NCI-H1694 treated with DMSO at 0.1 percent for 48 hours (cell line): Measurements from ENCODE around the gene SSPN.

Experiments used
- DNase-seq: peaks from one replicate; lab custom pipeline; 2025; lab: John Stamatoyannopoulos, UW

The SSPN gene

DNA sequence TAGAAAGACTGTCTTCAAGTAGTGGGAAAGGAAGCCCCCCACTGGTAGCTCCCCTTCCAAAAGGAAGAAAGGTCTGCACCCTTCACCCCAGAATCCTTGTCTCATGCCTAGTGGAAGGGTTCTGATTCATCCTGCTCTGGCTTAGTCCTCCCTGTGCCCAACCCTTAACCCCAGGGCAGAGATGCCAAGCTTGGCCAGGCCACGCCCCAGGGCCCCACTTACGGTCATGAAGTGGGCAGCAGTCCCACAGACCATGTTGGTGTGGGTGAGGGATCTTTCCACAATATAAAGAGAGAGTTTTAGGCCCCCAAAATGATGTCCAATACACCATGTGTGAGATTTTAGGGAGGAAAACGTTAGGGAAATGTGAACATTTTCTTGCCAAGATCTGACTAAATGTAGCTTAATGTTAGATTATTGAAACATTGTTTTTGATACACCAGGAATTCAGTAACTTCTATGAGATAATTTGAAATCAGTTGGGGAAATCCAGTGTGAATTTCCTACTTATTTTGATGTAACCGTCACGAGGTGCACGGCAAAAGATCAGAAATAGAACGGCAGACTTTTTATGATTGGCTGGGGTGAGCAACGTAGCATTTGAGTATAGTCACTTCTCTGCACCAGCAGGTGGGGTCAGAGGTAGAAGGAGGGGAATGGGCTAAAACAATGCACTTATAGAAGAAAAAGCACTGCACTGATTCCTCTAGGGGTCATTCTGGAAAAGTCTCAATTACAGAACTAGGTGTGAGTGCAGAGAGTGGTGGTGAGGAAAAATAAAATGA lies 8.2 kb upstream of the SSPN start:
- DNase-seq, result no peak

DNA sequence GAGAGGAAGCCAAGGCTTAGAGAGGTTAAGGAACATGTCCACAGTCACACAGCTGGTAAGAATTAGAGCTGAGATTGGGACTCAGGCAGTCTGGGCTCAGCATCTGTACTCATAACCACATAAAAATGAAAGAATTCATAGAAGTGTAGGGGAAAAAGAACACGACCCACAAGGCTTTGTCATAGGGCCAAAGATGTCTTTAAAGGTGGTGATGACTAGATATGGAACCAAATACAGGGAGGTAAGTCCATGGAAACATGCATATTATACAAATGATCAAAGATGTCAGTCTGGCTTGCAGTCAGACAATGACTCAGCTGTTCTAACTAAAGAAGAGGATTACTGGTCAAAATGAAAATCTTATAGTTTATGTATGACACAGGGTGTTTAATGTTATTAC lies 7.2 kb upstream of the SSPN start:
- DNase-seq, result no peak

DNA sequence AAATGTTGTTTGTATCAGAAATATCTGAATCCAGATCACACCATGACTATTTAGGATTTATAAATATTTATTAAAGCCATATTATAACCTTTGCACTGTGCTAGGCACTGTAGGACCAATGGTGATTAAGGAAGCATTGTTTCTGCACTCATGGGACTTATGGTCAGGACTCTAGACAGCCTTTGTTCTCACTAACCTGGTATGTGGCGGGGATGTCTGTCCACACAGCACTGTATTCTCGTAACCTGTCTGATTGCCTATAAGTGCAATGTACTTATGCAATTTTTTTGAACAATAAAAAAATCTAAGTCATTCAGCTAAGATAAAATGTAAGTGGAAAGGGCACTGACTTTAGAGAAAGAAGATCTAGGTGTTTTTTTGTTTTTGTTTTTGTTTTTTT lies 6.7 kb upstream of the SSPN start:
- DNase-seq, result no peak

DNA sequence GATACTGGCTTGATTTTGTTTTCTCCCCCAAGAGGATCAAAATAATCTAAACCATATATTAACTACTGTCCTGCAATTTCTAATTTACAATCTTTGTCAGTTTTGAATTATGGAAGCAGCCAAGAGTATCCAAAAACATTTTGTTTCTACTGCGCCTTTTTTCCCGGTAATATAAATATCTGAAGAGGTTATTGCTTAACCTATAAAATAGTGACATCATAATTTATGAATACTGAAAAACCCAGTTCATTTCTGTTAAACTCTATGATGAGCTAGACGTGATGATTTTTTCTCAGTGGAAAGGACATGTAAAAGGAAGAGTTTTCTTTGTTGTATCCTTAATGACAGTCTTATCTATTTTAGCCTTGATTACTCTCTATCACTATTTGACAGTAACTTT lies 3.2 kb upstream of the SSPN start:
- no peak for DNase-seq

DNA sequence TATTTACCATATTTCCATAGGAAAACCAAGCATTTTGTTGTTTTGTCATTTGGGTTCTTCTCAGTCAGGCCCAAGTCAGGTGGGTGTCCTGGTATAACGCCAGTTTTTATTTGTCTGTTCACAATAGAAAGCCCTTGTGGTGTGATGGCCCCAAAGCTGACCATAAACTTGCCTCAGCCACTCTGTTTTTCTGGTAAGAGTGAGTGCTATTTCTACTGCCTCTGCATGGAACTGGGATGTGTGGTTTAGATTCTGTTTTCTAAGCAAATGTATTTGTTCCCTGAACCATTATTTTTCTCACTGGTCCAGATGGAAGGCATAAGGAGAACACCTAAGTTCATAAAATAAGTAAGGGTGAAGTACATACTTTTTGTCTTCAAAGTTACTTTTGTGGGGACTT lies 1.8 kb upstream of the SSPN start:
- DNase-seq, result no peak

DNA sequence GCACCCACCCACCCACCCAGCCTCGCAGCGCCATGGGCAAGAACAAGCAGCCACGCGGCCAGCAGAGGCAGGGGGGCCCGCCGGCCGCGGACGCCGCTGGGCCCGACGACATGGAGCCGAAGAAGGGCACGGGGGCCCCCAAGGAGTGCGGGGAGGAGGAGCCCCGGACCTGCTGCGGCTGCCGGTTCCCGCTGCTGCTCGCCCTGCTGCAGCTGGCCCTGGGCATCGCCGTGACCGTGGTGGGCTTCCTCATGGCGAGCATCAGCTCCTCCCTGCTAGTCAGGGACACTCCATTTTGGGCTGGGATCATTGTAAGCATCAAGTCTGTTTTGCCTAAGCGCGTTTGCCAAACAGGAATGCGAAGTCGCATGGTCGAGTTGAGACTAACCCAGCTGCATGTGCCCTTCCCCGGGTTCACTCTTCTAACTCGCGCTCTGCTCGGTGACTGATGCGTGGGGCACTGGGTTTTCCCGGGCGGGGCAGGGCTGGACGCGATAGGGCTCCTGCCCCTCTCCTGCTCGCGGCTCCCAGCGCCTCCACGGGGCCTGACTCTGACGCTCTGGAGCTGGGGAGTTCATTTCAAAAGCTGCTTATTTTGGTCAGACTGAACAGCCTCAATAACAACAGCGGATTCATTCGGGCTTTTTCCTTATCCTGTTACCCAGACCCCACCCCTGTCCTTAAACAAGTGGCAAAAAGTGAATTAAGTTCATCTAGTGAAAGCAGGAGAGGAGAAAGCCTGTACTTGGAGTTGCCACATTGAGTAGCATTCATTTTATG lies 458 bp downstream of the SSPN start:
- DNase-seq, result no peak

DNA sequence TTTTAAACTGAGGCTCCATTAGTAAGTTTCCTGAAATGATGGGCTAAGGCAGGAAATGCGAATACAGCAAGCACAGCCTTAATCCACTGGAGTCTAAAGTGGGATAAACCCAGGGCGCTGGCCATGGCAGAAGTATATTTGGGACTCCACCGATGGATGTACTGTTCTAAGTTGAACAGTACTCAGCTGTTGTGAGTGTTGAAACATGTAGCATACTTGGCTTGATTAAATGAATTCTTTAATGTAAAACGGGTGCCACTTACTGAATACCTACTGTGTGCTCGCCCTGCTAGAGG lies 996 bp downstream of the SSPN start:
- DNase-seq, result no peak

DNA sequence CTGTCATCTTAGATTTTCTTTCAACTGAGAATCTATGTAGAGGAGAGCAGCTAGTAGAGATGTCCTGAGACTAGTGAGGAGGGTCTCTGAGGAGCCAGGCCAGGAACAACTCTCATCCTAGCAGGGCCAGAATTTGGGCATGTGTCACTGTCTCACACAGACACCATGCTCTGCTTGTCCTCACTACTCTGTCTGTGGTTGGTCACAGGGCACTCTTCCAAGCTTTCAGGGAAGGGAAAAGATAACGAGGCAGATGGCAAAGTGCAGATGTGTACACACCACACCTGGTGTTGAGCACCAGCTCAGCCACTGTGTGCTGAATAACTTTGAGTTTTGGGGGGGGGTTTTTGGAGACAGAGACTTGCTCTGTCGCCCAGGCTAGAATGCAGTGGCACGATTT lies 2.5 kb downstream of the SSPN start:
- DNase-seq, result no peak

DNA sequence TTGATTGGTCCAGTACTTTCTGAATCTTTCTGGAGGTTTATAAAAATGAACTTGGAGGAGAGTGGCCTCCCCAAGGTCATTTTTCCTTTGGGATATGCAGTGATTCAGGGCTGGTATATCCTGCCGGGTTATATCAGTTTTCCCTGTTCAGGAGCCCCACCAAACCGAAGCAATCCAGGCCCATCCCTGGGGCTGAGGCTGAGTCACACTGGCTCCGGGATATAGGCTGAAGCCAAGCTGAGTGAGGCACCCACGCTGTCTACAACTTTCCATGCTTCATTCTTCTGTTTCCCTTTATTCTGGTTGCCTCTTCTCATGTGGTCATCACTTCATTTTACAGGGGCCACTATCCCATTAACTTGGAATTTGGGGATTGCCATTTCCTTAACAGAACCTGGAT lies 3.4 kb downstream of the SSPN start:
- DNase-seq, result no peak

DNA sequence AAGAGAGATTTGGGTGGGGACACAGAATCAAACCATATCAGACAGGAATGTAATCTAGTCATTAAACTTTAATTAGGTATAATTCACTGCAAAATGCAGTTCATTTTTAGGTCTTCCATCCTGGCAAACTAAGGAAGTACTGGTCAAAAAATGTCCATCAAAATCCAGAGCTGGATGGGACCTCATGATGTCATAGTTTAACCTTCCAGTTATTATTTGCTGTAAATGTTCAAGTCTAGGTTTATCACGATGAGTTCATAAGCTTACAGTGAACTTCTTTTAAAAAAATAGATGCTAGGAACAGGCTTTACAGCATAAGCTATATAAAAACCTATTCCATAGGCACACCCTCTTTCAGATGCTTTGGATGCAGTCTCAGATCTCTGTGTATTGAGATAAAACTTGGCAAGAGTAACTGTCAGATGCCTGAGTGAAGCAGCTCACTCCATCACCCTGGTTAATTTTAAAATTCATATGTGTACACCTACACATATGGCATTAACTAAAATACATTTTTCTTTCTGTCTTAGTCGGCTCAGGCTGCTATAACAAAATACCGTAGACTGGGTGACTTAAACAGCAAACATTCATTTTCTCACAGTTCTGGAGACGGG lies 7.9 kb downstream of the SSPN start:
- DNase-seq, result no peak

DNA sequence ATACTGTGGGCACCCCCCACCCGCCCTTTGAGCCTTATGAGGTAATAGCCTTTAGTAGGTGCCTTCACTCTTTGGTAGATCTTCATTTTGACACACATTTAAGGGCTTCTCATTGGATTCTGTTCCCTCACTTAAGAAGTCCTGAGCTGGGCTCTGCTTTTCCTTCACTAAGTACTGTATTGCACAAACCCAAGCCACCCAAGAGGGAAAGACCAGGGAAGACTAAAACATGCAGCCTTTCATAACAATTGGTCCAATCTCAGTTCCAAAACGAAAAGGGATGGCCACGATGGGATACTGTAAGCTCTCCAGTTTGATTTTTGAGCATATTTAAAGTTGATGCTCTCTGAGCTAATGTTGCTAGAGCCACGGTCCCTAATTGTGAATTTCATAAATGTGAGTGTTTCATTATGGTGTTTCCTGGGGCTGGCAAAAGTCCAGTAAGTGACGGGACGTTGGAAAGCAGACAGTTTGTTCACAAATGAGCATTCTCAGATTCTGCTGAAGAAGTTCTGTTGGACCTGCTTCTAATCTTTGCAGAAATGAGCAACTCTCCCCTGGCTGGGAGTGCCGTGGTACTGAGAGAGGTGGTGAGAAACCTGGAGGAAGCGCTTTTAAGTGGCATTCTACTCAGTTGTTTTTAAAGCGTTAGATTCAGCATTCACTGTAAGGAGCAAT lies 9.4 kb downstream of the SSPN start:
- no peak for DNase-seq

DNA sequence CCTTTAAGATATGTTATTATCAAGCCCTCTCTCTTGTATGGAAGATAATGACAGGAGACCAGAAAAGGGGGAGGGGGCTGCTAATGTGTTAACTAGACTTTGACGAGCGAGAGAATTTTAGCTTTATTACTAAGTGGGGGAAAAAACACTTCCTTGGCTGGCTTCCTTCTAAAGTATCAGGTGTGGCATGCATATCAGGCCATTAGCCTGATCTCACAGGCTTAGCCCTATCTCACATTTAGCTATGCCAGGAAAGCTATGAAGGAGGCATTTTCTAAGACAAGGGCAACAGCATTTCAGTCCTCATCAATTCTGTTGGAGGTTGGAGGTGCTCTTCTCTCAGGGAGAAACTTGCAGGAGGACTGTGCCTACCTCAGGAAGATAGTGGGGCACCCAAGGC lies 9.9 kb downstream of the SSPN start:
- no peak for DNase-seq

DNA sequence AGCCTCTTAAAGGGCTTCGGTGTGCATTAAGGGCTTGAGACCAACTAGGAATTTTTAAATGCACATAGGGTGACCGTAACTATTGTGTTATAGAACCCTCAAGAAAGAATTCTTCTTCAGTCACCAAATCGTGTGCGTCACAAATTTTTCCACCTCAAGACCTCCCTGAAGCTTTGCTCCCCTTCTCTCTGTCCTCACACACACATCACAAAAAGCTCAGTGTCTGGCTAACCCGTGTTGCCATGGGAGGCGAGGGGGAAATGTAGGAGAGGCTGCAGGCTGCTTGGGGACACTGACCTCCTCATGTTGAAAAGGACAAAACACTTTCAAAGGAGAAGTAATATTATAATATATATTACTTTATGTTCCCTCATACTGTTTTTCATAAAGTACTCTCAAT lies 10.6 kb downstream of the SSPN start:
- DNase-seq, result no peak

DNA sequence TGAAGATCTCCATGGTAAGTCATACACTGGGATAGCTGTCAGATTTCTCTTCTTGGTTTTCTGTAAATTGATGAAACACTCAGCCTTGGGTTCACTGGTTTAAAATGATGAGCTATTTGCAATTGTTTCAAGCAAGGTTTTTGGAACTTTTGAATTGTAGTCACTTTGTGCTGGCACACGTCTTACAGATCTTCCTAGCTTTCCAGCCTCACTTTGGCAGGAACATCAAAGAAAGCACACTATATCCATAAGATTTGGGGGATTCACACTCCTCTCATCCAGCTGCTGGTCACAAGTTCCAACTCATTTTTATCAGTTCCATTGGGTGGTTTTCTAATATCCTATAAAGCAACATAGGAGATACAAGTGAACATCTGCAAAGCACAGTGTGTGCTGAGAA lies 16.0 kb downstream of the SSPN start:
- DNase-seq, result no peak

DNA sequence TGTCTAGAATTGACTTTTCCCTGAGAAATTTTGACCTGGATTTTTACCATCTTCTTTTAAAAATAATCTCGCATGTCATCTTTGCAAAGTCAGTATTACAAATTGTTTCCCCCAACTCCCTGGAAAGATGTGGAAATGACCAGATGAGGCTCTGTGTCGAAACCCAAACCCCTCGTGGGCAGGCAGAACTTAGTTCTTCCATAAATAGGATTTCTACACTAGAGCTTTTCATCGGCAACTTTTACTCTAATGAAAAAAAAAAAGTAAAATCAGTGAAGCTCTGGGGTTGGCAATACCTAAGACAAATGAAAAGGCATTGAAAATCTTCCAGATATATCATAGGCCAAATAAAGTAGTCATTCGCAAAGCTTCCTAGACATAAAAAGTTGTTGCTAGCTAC lies 17.0 kb downstream of the SSPN start:
- no peak for DNase-seq

DNA sequence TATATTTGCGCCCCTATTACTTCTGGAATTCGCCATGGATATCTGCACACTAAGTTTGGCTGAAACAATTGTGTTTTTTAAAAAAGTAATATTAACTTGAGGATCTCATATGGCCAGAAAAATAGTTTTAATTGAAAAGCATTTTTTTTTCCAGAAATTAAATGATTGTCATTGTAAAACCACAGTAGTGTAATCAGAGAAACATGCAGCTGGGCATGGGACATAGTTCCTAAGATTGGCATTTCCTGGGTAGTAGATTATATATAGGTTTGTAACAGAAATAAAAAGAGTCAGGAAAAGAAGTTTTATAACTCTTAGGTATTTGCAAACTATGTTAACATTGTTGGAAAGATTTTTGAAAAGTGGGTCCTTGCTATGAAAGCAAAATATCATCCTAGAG lies 17.6 kb downstream of the SSPN start:
- DNase-seq, result no peak

DNA sequence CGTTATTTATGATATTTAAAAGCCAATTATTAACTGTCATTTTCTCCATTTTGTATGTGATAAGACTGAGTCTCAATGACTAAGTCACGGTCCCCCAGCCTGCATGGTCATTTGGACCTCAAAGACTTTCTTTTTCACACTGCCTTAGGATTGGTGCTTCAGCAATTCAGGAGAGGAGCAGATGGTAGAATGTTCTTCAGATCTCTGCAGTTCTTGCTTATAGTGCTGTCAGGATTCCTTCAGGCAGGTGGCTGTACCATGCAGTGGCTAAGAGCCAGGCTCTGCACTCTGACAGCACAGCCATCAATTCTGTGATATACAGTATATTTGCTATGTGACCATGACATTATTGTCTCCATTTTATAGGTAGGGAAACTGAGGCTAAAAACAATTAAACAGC lies 18.7 kb downstream of the SSPN start:
- no peak for DNase-seq

DNA sequence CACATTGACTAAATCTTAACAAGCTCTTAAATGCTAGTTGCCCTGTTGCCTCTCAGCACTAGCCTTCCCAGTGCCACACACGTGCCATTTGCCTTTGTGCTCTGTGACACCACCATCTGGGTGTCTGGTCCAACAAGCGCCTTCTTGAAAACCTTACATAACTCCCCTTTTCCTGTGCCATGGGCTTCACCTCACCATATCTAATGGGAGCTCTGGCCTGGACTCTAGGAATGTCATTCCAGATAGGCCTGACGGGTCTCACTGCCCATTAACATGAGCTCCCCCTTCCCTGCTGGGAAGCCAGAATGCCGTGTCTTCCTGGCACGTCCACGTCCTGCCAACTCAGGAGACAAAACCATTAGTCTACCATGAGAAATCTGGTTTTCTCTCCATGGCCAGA lies 24.4 kb downstream of the SSPN start:
- DNase-seq, result no peak

DNA sequence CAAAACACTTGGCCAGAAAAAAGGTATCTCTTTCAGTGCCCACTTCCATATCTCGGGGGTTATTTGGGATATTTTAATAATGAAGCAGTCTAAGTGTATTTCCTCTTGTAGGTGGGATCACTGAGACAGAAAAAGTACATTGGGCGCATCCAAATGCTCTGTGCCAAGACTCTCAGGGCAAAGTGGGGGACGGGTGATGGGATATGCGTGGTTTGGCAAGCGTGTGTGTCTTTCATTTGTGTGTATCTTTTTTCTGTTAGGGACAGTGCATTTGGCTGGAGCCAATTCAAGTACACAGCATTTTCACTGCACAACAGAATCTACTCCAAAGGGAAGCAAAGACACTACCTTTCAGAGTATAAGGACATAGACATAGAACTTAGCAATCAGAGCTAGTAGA lies 29.3 kb downstream of the SSPN start:
- DNase-seq, result no peak

DNA sequence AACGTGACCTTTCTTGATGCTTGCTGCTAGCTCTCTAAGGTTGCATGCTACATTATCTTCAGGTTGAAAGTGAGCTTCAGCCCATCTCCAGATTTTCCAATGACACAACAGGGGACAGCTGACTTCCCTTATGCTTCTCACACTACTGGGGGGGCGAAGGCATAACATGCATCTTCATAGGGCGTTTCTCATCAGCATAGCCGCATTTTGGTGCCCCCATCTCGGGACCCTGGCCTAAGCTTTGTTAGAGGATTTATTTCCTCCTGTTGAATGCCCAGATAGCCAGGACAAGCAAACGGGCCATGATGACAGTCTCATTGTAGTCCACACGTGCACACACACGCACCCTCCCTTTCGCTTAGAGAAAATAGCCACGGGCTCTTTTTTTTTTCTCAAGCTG lies 30.7 kb downstream of the SSPN start:
- DNase-seq, result no peak

DNA sequence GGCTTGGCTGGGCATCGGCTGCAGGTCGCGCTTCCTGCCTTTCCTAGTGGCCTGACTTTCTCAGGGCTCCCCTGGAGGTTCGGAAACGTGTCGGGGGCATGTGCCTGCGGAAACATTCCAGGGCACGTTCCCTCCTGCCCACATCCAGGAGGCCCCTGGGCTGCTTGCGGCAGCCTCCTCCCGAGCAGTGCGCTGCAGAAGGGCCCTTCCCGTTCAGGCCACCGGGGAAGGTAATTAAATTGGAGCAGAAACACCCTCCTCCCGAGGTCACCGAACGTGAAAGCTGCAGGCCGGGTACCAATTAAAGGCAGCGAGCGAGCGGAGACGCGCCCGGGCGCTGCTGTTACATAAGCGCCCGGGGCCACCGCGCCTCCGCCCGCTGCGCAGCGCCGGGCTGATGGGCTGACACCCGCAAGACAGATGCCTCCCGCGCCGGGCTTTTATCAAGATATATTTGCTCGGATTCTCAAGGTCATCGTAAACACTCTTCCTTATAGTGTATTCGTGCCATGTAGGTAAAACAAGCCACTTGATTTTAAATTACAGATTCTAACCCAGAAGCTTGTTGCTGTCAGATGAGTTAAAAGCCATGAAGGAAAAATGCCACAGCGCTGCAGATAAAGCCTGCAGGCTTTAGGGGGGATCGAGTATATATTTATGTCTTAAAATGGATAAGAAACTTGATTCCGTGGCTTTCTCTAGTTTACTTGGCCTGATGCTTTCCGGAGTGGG lies 31.4 kb downstream of the SSPN start:
- no peak for DNase-seq

DNA sequence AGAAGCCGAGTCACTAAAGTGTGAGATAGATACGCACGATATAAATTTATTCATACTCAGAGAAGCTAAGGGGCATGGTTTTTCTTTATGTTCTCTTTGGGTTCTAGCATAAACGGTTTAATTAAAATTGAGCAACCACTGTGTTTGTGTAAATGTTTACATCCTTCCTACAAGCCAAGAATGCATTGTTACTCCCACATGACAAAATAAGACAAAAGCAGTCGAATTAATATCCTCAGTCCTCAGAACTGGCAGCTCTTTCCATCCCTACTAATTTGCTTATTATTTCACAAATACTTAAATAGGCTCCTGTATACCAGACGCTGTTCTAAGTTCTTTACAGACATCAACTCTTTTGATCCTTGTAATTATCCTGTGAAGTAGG lies 32.0 kb downstream of the SSPN start:
- no peak for DNase-seq
